WI38 (cell line): ENCODE measurements around the gene SPECC1.
"Not testable (repeated sequence)": the region's sequence is repeated elsewhere in the genome, so short reads cannot be mapped to it uniquely, and the experiment has no call there.

ENCODE experiments used
- H3K4me3 ChIP-seq: 2 replicates; pipeline ENCODE4 v1.5.1; 2011; ENCODE audit warnings: low read depth, mild to moderate bottlenecking, control low read depth, low read length
- TF ChIP-seq, protein P1 (sequence below): IDR thresholded peaks from 2 replicates; pipeline ENCODE4 v1.5.1; 2012; ENCODE audit warnings: low read depth, mild to moderate bottlenecking, control low read depth, low read length

SPECC1 gene

DNA sequence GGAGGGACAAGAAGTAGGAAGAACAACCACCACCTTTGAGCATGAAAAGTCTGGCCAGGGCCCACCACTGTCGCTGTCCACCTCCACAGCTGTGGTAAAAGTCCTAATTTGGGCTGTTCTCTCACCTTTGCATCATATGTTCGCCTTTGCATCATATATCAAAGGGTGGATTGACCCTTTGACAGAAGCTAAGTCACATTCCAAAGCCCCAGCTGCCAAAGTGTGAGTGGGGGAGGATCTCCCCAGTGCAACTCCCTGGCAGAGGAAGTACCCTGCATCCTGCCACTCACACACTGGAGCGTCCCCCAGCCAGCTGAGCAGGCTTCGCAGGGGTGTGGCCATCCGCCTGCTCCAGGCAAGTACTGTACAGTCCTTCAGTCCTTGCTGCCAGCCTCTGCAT lies 12.7 kb upstream of the SPECC1 start:
- TF ChIP-seq, protein P1, sequence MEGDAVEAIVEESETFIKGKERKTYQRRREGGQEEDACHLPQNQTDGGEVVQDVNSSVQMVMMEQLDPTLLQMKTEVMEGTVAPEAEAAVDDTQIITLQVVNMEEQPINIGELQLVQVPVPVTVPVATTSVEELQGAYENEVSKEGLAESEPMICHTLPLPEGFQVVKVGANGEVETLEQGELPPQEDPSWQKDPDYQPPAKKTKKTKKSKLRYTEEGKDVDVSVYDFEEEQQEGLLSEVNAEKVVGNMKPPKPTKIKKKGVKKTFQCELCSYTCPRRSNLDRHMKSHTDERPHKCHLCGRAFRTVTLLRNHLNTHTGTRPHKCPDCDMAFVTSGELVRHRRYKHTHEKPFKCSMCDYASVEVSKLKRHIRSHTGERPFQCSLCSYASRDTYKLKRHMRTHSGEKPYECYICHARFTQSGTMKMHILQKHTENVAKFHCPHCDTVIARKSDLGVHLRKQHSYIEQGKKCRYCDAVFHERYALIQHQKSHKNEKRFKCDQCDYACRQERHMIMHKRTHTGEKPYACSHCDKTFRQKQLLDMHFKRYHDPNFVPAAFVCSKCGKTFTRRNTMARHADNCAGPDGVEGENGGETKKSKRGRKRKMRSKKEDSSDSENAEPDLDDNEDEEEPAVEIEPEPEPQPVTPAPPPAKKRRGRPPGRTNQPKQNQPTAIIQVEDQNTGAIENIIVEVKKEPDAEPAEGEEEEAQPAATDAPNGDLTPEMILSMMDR: no peak
- H3K4me3 ChIP-seq: no peak overlapping the region

DNA sequence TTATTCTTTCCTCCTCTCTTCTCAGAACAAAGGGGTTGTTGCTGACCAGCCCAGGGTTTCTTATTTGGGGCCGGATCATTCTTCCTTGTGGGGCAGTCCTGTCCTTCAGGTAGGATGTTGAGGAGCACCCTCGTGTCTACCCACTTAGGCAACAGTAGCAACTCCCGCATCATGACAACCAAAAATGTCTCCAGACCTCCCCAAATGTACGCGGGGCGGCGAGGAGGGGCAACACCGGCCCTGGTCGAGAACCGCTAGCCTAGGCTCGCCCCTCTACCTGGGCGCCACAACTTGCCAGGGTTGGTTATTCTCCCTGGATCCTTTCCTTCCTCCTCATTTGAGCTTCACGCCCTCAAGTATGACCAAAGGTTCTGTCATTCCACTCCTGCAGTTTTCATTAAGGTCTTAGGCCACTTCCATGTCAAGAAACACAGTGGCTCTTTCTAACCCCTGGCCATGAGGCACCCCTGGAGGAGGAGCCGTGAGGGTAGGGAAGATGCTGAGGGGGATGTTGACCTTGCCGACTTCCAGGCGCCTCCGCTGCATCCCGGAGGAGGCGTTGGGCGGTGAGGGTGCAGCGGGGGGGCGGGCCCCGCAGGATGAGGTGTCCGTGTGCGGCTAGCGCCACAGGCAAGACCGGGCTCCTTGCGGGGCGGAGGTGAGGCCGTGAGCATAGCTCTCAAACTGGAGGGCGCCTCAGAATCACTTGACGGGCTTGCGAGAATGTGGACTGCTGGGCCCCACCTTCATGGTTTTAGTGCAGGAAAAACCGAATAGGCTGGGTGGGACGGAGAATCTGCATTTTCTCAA lies 712 bp upstream of the SPECC1 start:
- peak overlapping the region; percentile 71 for H3K4me3 ChIP-seq
- TF ChIP-seq, protein P1: no peak

DNA sequence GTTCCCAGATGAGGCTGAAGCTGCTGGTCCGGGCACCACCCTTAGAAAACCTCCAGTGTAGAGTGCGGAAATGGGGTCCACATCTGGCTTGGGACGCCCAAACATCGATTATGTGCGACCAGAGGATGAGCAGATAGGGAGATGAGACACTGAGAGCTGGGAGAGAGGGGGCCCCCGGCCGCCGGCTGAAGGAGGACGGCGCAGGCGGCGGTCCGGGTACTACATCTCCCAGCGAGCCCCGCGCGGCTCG lies 182 bp upstream of the SPECC1 start:
- TF ChIP-seq, protein P1: no peak
- H3K4me3 ChIP-seq: peak overlapping the region; percentile 71

DNA sequence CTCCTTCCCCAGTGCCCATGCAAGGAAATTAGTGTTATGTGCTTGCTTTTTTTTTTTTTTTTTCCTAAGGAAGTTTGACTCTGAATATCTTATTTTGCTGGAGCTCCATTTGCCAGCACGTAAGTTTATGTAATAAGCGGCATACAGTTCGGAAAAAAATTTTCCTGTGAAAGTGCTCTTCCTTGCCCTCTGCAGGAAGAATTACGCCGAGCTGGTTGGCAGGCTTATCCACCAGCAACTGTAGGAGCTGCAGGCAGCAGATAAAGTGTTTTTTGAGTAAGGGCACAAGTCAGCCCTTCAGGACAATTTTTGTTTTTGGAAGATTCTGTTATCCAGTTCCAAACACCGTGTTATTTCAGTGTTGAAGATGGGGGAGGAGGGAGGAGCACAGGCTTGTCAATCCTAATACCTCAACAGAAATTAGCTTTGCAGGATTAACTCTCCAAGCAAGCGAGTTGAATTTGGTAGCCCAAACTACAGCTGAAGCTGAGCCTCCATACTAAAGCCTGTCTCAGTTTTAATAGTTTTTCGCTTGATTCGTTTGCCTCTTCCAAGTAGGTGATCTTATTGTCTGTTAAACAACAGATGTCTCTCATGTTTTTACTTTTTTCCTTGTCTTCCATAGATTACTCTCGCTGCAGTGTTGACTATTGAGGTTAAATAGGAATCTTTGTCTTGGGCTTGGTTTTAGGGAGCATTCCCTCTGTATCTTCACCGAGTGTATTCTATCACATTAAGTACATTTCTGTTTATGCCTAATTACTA lies 1.1 kb downstream of the SPECC1 start:
- peak overlapping the region; percentile 71 for H3K4me3 ChIP-seq
- TF ChIP-seq, protein P1: 0 out of 2 replicates have a peak, but pooled peaks have one; percentile 15

DNA sequence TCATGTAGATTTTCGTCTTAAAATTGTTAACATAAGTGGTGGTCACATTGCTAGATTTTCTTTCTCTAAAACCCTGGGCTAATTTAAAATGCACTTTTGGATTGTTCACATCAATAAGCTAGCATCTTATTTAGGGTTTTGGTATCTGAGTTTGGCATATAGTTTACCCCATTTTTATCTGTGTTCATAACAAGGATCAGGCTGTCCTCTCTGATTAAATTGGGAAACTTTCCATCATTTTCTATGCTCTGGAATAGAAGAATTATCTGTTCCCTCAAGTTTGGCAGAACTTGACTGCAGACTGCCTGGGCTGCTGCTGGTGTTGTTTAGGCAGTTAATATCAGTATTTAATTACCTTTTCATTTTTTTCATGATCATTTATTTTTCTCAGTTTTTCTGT lies 1.8 kb downstream of the SPECC1 start:
- TF ChIP-seq, protein P1: no peak
- no peak overlapping the region for H3K4me3 ChIP-seq

DNA sequence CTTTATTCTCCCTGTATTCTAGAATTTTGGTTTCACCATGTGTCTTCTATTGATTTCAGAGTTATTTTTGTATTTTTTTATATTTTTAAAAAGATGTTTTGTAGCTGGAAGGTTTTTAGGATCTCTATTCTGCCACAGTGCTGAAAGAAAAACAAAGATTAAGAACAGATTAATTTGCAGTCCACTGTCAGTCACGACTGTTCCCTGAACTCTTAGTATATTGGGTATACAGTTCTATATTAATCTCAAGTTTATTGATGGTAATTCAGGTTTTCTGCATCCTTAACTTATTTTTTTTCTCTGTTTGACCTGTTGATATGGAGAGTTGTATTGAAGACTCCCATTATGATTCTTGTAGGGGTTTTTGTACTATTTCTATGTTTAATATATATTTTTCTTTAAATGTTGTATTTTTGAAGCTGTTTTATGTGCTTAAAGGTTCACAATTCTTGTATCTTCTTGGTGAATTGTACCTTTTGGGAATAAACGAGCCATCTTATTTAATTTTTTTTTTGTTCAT lies 2.9 kb downstream of the SPECC1 start:
- TF ChIP-seq, protein P1: no peak
- H3K4me3 ChIP-seq: no peak overlapping the region

DNA sequence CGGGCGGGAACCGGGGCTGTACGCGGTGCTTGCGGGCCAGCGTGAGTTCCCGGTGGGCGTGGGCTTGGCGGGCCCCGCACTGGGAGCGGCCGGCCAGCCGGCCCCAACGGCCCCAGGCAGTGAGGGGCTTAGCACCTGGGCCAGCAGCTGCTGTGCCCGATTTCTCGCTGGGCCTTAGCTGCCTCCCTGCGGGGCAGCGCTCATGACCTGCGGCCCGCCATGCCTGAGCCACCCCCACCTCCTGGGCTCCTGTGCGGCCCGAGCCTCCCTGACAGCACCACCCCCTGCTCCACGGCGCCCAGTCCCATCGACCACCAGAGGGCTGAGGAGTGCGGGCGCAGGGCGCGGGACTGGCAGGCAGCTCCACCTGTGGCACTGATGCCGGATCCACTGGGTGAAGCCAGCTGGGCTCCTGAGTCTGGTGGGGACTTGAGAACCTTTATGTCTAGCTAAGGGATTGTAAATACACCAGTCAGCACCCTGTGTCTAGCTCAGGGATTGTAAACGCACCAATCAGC lies 7.4 kb downstream of the SPECC1 start:
- not testable (repeated sequence) for H3K4me3 ChIP-seq
